SK-N-SH (cell line): ENCODE data around the gene C11orf42. TPM values are rescaled to one million over a fixed set of nuclear protein-coding genes. Genes with fewer than 3 reads are reported as not detected.
"Not testable (repeated sequence)": the region's sequence is repeated elsewhere in the genome, so short reads cannot be mapped to it uniquely, and the experiment has no call there.

Experiments used
- CTCF ChIA-PET: fragments of 300-600, 350-600 bp; formaldehyde crosslinking; extraction: SDS; loops from one replicate; lab custom pipeline; 2021; lab: Yijun Ruan, JAX
- POLR2A ChIA-PET: fragments of 350-600 bp; sonication (Branson Sonifier 250); formaldehyde crosslinking; extraction: SDS; loops from one replicate; lab custom pipeline; 2020; ENCODE audit warnings: antibody characterized with exemption, inconsistent platforms; lab: Yijun Ruan, JAX
- DNase-seq: peaks from one replicate; pipeline ENCODE4 v3.0.0; 2012
- H2AFZ ChIP-seq: fragments of 200-600 bp; sonication (generic); 2 replicates; pipeline ENCODE4 v1.8.1; 2016; ENCODE audit warnings: antibody characterized with exemption, mild to moderate bottlenecking, low read depth
- H3F3A ChIP-seq: fragments of 200-600 bp; sonication (generic); replicated peaks from 2 replicates; pipeline ENCODE3; 2016; ENCODE audit warnings: antibody characterized with exemption, mild to moderate bottlenecking; ENCODE audit not compliant: insufficient read depth
- H3K27ac ChIP-seq, 2 experiments: fragments of 200-500 bp in 1 of 2; fragments of 200-600 bp in 1 of 2; sonication (Bioruptor generic) in 1 of 2; sonication (generic), shearing (Covaris generic) in 1 of 2; 2 replicates each; pipeline versions ENCODE4 v1.5.1 to v1.6.1; 2014 to 2016; ENCODE audit warnings: low read depth in 2 of 2, inconsistent platforms in 1 of 2, low read length in 1 of 2, mild to moderate bottlenecking in 1 of 2, mixed read lengths in 1 of 2
- H3K27me3 ChIP-seq: fragments of 200-600 bp; sonication (generic), shearing (Covaris generic); 2 replicates; pipeline ENCODE4 v1.6.1; 2016; ENCODE audit warnings: mixed run types; ENCODE audit not compliant: insufficient read depth
- H3K36me3 ChIP-seq, 2 experiments: fragments of 200-500 bp in 1 of 2; fragments of 200-600 bp in 1 of 2; sonication (Bioruptor generic) in 1 of 2; sonication (generic) in 1 of 2; replicated peaks in 1 of 2; 2 replicates each; pipeline versions ENCODE3 to v1.5.1; 2014 to 2016; ENCODE audit warnings: low read length in 1 of 2, mild to moderate bottlenecking in 1 of 2; ENCODE audit not compliant: insufficient read depth in 2 of 2, control insufficient read depth in 1 of 2
- H3K4me1 ChIP-seq, 2 experiments: fragments of 200-500 bp in 1 of 2; fragments of 200-600 bp in 1 of 2; sonication (Bioruptor generic) in 1 of 2; sonication (generic), shearing (Covaris generic) in 1 of 2; 2 replicates each; pipeline versions ENCODE4 v1.5.1 to v1.6.1; 2014 to 2016; ENCODE audit warnings: low read depth in 1 of 2, low read length in 1 of 2, mixed run types in 1 of 2; ENCODE audit not compliant: insufficient read depth in 2 of 2, control insufficient read depth in 1 of 2
- H3K4me2 ChIP-seq: fragments of 200-600 bp; sonication (generic), shearing (Covaris generic); 2 replicates; pipeline ENCODE4 v1.6.1; 2017; ENCODE audit warnings: mixed run types
- H3K4me3 ChIP-seq, 2 experiments: fragments of 200-500 bp in 1 of 2; fragments of 200-600 bp in 1 of 2; sonication (Bioruptor generic) in 1 of 2; sonication (generic), shearing (Covaris generic) in 1 of 2; 2 replicates each; pipeline versions ENCODE4 v1.5.1 to v1.8.1; 2014 to 2016; ENCODE audit warnings: low read depth in 2 of 2, inconsistent platforms in 1 of 2, low read length in 1 of 2, mild to moderate bottlenecking in 1 of 2, mixed read lengths in 1 of 2, moderate library complexity in 1 of 2
- H3K79me2 ChIP-seq: fragments of 200-600 bp; sonication (generic); 2 replicates; pipeline ENCODE4 v1.8.1; 2017; ENCODE audit warnings: mild to moderate bottlenecking; ENCODE audit not compliant: insufficient read depth
- H3K9ac ChIP-seq: fragments of 200-600 bp; sonication (generic); 2 replicates; pipeline ENCODE4 v1.6.1; 2017; ENCODE audit warnings: mixed run types
- H3K9me2 ChIP-seq: fragments of 200-600 bp; sonication (generic); 2 replicates; pipeline ENCODE4 v1.6.1; 2017; ENCODE audit warnings: mixed run types
- H3K9me3 ChIP-seq: fragments of 200-600 bp; sonication (generic); 2 replicates; pipeline ENCODE4 v1.6.1; 2017; ENCODE audit warnings: mixed run types, mild to moderate bottlenecking, moderate library complexity
- H4K20me1 ChIP-seq: fragments of 200-600 bp; sonication (generic); 2 replicates; pipeline ENCODE4 v1.6.1; 2017; ENCODE audit warnings: mild to moderate bottlenecking, mixed run types; ENCODE audit not compliant: insufficient read depth
- ELF1 ChIP-seq: IDR thresholded peaks from 2 replicates; pipeline ENCODE4 v1.4.0; 2012
- EP300 ChIP-seq, 2 experiments: IDR thresholded peaks; 2 replicates each; pipeline versions ENCODE4 v1.4.0 to v1.6.1; 2012; ENCODE audit warnings: borderline replicate concordance in 1 of 2, low read depth in 1 of 2, low read length in 1 of 2
- EZH2phosphoT487 ChIP-seq: fragments of 200-600 bp; sonication (generic); IDR thresholded peaks from 2 replicates; pipeline ENCODE4 v1.6.1; 2017; ENCODE audit warnings: low read depth, mixed run types, mild to moderate bottlenecking, antibody characterized with exemption, moderate library complexity, borderline replicate concordance
- MEF2A ChIP-seq: IDR thresholded peaks from 2 replicates; pipeline ENCODE4 v1.4.0; 2012; ENCODE audit warnings: low read depth, borderline replicate concordance
- MXI1 ChIP-seq: IDR thresholded peaks from 2 replicates; pipeline ENCODE4 v1.6.1; 2012; ENCODE audit warnings: mild to moderate bottlenecking, low read depth, low read length, improper control_type of control experiment
- NFIC ChIP-seq: IDR thresholded peaks from 2 replicates; pipeline ENCODE4 v1.4.0; 2012; ENCODE audit warnings: borderline replicate concordance
- RAD21 ChIP-seq: IDR thresholded peaks from 2 replicates; pipeline ENCODE4 v1.6.1; 2012; ENCODE audit warnings: mild to moderate bottlenecking, low read length
- RCOR1 ChIP-seq: fragments of 150-350 bp; IDR thresholded peaks from 2 replicates; pipeline ENCODE4 v1.6.1; 2017; ENCODE audit warnings: antibody characterized with exemption, low read length
- RXRA ChIP-seq: IDR thresholded peaks from 2 replicates; pipeline ENCODE4 v1.4.0; 2012; ENCODE audit warnings: low read depth, mild to moderate bottlenecking, borderline replicate concordance
- SMC3 ChIP-seq: IDR thresholded peaks from 2 replicates; pipeline ENCODE4 v1.6.1; 2012; ENCODE audit warnings: low read depth, low read length, improper control_type of control experiment
- TEAD4 ChIP-seq: IDR thresholded peaks from 2 replicates; pipeline ENCODE4 v1.4.0; 2012; ENCODE audit warnings: mild to moderate bottlenecking, borderline replicate concordance; ENCODE audit not compliant: insufficient read depth
- YY1 ChIP-seq: IDR thresholded peaks from 2 replicates; pipeline ENCODE4 v1.4.0; 2012; ENCODE audit warnings: low read depth, mild to moderate bottlenecking
- WGBS: methylation state at CpG from one replicate; pipeline ENCODE4 v1.1.6; 2017; ENCODE audit warnings: low lambda C conversion rate; 5-methylcytosine and 5-hydroxymethylcytosine counted together
- polyA plus RNA-seq, 3 experiments: library from polyadenylated mRNA; depleted of rRNA; stranded (reverse); fragments of >200 nt; gene quantifications; 2 replicates each; pipeline ENCODE4 v1.2.3, GENCODE V29; 2012
- TF ChIP-seq, protein P1 (sequence below): IDR thresholded peaks from 2 replicates; pipeline ENCODE4 v1.6.1; 2012; ENCODE audit warnings: mild to moderate bottlenecking, low read depth, low read length, moderate library complexity
- TF ChIP-seq, protein P2 (sequence below): IDR thresholded peaks from 2 replicates; pipeline ENCODE4 v1.4.0; 2012; ENCODE audit warnings: low read depth

Gene C11orf42
- polyA plus RNA-seq, 1 of the 3 experiments (the other 2 are of a cell fraction) = not detected

DNA sequence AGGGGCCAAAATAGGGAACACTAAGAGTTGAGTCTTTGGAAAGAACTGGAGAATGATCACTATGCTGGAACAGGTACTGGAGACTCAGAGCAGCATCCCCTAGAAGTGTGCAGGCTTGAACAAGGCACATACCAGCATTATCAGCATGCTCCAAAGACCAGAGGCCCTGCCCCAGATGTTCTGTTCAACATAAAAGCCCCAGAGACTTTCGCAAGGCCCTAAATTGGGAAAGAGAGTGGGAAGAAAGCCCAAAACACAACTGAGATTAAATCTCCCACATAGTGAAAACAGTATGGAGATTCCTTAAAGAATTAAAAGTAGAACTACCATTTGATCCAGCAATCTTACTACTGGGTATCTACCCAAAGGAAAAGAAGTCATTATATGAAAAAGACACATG, 42.9 kb downstream of the C11orf42 start:
- 7% methylated on average over 1 of the region's 1 CpG for WGBS
- POLR2A ChIA-PET = no interaction called here
- CTCF ChIA-PET = interaction anchor here (3.8 kb wide), 1 partner anchor 68 kb away, joined by 36 read pairs; no protein-coding TSS in a partner anchor

DNA sequence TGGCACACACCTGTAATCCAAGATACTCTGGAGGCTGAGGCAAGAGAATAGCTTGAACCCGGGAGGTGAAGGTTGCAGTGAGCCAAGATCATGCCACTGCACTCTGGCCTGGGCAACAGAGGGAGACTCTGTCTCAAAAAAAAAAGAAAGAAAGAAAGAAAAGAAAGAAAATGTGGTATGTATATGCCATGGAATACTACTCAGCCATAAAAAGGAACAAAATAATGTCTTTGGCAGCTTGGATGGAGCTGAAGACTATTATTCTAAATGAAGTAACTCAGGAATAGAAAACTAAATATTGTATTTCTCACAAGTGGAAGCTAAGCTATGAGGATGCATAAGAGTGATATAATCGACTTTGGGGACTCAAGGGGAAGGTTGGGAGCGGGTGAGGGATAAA, 43.5 kb downstream of the C11orf42 start:
- H4K20me1 ChIP-seq, H3K9me3 ChIP-seq, H3K27ac ChIP-seq, H3K4me3 ChIP-seq, H3K4me2 ChIP-seq, POLR2A ChIA-PET, H3K9ac ChIP-seq, H2AFZ ChIP-seq, H3K79me2 ChIP-seq, H3K9me2 ChIP-seq, H3K36me3 ChIP-seq, DNase-seq, H3K4me1 ChIP-seq, H3F3A ChIP-seq: not testable (repeated sequence)
- CTCF ChIA-PET = interaction anchor here (3.8 to 5.6 kb wide), 3 partner anchors 68 to 114 kb away, joined by 36 to 82 read pairs (median 50); no protein-coding TSS in a partner anchor
- peaks cover 22% of the 10 kb centered on the region; the same call in 1 of the 2 replicates for H3K27me3 ChIP-seq
- WGBS = 19% methylated on average over 3 of the region's 3 CpGs

More for the DNA sequence above, 42.9 kb downstream of the C11orf42 start:
- H3K27ac ChIP-seq = no peak overlapping the region
- no peaks in the 10 kb centered on the region for H3K9me3 ChIP-seq
- H3F3A ChIP-seq = no peaks in the 10 kb centered on the region
- H3K4me3 ChIP-seq = no peak overlapping the region
- no peak for DNase-seq
- TF ChIP-seq, protein P1, sequence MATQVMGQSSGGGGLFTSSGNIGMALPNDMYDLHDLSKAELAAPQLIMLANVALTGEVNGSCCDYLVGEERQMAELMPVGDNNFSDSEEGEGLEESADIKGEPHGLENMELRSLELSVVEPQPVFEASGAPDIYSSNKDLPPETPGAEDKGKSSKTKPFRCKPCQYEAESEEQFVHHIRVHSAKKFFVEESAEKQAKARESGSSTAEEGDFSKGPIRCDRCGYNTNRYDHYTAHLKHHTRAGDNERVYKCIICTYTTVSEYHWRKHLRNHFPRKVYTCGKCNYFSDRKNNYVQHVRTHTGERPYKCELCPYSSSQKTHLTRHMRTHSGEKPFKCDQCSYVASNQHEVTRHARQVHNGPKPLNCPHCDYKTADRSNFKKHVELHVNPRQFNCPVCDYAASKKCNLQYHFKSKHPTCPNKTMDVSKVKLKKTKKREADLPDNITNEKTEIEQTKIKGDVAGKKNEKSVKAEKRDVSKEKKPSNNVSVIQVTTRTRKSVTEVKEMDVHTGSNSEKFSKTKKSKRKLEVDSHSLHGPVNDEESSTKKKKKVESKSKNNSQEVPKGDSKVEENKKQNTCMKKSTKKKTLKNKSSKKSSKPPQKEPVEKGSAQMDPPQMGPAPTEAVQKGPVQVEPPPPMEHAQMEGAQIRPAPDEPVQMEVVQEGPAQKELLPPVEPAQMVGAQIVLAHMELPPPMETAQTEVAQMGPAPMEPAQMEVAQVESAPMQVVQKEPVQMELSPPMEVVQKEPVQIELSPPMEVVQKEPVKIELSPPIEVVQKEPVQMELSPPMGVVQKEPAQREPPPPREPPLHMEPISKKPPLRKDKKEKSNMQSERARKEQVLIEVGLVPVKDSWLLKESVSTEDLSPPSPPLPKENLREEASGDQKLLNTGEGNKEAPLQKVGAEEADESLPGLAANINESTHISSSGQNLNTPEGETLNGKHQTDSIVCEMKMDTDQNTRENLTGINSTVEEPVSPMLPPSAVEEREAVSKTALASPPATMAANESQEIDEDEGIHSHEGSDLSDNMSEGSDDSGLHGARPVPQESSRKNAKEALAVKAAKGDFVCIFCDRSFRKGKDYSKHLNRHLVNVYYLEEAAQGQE = no peak
- TF ChIP-seq NFIC (no peak), TEAD4 (no peak), EP300 (IDR thresholded peaks at IDR 0.05; ENCODE audit: borderline replicate concordance in 1 of 2, low read depth in 1 of 2, low read length in 1 of 2) (no peak), EZH2phosphoT487 (no peak), ELF1 (no peak), MEF2A (no peak), RXRA (no peak), MXI1 (no peak), YY1 (no peak), RCOR1 (no peak), RAD21 (no peak), SMC3 (no peak)
- TF ChIP-seq, protein P2, sequence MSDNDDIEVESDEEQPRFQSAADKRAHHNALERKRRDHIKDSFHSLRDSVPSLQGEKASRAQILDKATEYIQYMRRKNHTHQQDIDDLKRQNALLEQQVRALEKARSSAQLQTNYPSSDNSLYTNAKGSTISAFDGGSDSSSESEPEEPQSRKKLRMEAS = no peak
- no peaks in the 10 kb centered on the region for H4K20me1 ChIP-seq
- H3K9ac ChIP-seq = no peak overlapping the region
- H3K27me3 ChIP-seq = peaks cover 29% of the 10 kb centered on the region; the same call in 1 of the 2 replicates
- H2AFZ ChIP-seq = no peak overlapping the region
- no peaks in the 10 kb centered on the region for H3K36me3 ChIP-seq
- H3K4me2 ChIP-seq = no peak overlapping the region
- no peaks in the 10 kb centered on the region; a peak in 1 of 4 replicates for H3K4me1 ChIP-seq
- H3K9me2 ChIP-seq = no peaks in the 10 kb centered on the region
- H3K79me2 ChIP-seq = no peaks in the 10 kb centered on the region
